DLD1 (cell line): Measurements from ENCODE around the gene PLK5.
"Not testable (repeated sequence)": the region's sequence is repeated elsewhere in the genome, so short reads cannot be mapped to it uniquely, and the experiment has no call there.

Experiments used
- in situ Hi-C: cut with HindIII; loops from 2 replicates; pipeline ENCODE4 v1.10.0; 2017; ENCODE audit warnings: low sequenced_read_pairs

Gene PLK5

DNA sequence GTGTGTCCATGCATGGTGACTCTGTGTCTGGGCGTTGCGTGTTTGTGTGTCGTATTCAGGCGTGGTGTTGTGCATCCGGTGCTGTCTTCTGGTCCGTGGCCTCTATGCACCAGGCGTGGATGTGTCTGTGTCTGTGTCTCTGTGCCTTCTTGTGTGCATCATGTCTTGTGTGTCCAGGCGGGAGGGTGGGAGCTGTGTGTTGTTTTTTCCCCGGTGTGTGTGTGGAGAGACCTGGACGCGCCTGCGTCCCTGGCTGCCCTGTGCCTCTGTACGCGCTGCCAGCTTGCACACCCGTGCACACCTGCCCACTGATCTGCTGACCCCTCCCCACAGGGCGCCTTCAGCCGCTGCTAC, 1.1 kb downstream of the PLK5 start:
- in situ Hi-C loops, result no loop called here

DNA sequence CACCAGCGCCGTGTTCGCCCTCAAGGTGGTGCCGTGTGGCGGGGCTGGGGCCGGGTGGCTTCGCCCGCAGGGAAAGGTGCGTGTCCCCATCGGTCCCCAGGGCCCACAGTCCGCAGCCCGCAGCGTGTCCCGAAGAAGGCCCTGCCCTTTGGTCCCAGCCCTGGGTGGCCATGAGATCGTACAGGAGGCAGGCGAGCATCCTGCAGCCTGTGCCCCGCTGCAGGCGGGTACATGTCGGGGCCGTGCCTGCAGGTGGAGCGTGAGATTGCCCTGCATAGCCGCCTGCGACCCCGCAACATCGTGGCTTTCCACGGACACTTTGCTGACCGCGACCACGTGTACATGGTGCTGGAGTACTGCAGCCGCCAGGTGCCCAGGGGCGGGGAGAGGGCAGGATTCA, 1.5 kb downstream of the PLK5 start:
- in situ Hi-C loops, result no loop called here

DNA sequence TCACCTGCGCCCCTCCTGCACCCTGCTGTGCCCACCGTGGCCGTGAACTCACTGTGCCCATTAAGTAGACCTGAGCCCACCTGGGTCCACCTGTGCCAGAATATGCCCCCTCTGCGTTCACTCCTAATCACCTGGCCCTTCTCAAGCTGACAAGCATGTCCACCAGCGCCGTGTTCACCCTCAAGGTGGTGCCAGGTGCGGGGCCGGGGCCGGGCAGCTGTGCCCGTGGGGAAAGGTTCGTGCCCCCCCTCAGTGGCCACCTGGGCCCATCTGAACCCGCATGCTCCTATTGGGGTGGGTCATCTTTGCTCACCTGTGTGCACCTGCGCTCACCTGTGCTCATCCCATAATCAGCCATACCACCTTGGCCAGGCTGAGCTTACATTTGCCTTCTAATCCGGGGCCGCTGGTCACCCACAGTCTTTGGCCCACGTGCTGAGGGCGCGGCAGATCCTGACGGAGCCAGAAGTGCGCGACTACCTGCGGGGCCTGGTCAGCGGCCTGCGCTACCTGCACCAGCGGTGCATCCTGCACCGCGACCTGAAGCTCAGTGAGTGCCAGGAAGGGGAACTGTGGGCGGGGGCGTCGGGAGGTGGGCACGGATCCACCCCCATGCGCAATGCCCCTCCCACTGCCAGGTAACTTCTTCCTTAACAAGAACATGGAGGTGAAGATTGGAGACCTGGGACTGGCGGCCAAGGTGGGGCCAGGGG, 2.3 kb downstream of the PLK5 start:
- in situ Hi-C loops, result no loop called here

DNA sequence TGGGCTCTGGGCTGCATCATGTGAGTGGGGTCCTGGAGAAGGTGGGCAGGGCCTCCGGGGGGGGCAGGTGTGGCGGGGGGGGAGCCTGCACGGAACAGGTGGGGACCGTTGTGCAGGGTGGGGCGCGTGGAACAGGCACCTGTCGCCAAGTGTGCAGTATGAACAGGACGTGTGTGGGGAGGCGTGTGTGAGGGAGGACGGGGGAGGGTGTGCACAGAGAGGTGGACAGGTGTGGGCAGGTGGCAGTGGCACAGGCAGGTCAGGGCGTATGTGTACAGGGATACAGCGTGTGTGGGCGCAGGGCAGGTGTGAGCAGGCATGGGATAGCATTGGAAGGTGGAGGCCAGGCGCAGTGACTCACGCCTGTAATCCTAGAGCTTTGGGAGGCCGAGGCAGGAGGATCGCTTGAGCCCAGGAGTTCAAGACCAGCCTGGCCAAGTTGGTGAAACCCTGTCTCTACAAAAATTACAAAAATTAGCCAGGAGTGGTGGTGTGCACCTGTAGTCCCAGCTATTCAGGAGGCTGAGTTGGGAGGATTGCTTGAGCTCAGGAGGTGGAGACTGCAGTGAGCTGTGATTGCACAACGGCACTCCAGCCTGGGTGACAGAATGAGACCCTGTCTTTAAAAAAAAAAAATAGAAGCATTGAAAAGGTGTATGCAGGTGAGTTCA, 3.2 kb downstream of the PLK5 start:
- in situ Hi-C loops, result no loop called here

DNA sequence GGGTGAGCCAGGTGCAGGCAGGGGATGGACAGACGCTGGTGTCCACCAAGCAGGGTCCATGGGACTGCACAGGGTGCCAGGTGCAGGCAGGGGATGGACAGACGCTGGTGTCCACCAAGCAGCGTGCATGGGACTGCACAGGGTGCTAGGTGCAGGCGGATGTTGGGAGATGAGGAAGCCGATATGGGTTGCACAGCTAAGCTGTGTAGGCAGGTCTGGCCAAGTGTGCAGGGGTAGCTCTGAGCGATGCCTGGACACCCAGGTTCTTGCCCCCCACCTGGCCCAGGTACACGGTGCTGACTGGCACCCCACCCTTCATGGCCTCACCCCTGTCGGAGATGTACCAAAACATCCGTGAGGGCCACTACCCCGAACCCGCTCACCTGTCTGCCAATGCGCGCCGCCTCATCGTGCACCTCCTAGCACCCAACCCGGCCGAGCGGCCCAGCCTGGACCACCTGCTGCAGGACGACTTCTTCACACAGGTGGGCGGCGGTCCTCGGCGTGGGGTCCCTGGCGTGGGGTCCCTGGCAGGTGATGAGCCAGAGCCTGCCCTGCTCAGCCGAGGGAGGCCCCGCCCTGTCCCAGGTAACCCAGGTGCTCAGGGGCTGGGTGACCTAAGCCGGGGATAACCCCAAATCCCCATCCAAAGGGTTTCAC, 3.9 kb downstream of the PLK5 start:
- in situ Hi-C loops, result no loop called here

DNA sequence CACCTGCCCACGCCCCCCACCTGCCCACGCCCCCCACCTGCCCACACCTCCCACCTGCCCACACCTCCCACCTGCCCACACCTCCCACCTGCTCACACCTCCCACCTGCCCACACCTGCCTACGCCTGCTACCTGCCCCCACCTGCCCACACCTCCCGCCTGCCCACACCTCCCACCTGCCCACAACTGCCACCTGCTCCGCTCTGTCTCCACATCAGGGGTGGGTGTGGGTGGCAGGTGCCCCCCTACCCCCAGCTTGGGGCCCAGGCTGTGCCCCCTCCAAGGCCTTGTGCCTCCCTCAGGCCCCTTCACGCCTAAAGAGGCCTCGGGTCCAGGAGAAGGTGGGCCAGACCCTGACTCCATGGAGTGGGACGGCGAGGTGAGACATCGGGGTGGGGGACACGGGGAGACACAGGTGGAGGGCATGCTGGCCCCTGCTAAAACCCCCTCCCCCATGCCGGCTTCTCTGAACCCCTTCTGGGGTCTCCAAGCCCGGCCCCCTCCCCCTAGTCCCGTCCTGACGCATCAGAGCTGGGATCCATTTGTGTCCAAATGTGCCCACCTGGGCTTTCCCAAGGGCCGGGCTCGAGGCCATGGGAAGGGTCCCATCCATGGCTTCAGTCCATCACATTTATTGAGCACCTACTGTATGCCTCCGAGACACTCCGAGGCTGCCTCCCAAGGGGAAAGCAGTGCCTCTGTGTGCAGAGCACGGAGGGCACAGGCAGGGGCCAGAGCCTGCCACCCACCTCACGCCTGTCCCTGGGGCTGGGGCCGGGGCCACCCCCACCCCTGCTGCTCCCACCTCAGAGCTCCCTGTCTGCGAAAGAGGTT, 4.9 kb downstream of the PLK5 start:
- in situ Hi-C loops, result no loop called here

DNA sequence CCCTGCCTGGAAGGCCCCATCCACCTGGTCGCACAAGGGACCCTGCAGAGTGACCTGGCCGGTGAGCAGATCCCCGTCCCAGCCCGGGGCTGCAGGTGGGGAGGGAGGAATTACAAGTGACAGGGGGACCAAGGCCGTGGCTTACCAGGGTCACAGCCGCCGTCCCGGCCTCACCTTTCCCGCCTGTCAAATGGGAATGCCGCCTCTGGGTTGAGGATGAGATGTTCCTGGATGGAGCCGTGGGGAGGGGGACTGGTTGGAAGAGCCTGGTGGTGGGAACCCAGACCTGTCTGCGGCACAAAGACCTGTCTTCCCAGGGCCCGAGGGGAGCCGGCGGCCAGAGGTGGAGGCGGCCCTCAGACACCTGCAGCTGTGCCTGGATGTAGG, 5.5 kb downstream of the PLK5 start:
- in situ Hi-C loops, result no loop called here

DNA sequence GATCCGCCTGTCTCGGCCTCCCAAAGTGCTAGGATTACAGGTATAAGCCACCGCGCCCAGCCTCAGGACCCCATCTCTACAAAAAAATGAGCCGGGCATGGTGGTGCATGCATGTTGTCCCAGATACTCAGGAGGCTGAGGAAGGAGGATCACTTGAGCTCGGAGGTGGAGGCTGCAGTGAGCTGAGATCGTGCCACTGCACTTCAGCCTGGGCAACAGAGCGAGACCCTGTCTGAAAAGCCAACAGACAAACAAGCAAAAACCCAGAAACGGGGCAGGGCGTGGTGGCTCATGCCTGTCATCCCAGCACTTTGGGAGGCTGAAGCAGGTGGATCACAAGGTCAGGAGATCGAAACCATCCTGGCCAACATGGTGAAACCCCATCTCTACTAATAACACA, 7.0 kb downstream of the PLK5 start:
- in situ Hi-C loops, result not testable (repeated sequence)

DNA sequence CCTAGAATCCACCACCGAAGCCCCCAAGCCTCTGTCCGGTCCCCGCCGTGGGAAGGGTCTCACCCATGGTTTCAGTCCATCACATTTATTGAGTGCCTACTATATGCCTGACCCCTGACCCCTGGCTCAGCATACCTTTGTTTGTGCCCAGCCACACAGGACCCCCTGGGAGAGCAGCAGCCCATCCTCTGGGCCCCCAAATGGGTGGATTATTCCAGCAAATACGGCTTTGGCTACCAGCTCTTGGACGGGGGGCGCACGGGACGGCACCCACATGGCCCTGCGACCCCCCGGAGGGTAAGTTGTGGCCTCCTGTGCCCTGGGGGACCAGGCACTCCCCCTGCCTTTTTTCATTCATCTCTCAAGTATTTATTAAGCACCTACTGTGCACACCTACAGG, 7.7 kb downstream of the PLK5 start:
- in situ Hi-C loops, result no loop called here

DNA sequence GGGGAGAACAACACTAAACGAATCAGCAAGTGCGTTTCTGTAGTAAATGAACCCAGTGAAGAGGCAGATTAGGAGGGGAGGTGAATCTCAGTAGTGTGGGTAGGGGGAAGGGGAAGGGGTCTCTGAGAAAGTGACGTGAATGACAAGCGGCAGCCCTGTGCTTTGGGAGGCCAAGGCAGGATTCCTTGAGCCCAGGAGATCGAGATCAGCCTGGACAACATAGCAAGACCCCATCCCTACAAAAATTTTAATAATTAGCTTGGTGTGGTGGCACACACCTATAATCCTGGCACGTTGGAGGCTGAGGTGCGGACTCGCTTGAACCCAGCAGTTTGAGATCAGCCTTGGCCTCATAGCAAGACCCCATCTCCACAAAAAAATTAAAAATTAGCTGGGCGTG, 8.1 kb downstream of the PLK5 start:
- in situ Hi-C loops, result no loop called here

DNA sequence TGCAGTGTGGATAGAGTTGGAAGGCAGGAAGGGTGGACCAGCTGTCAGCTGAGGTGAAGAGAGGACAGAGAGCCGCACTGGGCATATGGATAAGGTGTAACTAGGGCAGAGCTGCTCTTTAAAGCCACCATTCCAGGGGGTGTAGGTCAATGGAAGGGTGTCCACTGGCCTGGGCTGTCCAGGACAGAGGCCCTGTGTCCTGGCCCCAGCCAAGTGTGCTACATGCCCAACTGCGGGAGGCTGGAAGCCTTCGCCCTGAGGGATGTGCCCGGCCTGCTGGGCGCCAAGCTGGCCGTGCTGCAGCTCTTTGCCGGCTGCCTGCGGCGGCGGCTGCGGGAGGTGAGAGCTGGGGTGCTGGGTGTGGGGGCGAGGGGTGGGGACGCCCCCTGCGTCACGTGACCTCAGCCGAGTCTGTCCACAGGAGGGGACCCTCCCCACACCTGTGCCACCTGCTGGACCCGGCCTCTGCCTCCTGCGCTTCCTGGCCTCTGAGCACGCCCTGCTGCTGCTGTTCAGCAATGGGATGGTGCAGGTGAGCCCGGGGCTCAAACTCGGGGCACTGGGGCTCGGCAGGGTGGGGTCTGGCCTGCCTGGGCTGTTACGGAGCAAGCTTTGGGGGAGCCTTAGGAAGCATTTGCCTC, 9.8 kb downstream of the PLK5 start:
- in situ Hi-C loops, result no loop called here

DNA sequence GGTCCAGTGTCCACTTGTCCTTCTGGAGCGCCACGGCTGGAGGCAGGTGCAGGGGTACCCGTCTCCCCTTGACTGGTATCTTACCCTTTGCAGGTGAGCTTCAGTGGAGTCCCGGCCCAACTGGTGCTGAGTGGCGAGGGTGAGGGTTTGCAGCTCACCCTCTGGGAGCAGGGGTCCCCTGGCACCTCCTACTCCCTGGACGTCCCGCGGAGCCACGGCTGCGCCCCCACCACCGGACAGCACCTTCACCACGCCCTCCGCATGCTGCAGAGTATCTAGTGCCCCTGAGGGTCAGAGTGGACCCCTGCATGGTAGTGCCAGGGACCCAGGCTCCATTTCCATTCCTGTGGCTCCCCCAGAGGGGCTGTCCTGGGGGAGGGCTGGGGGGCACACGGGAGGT, 11.1 kb downstream of the PLK5 start:
- in situ Hi-C loops, result no loop called here

DNA sequence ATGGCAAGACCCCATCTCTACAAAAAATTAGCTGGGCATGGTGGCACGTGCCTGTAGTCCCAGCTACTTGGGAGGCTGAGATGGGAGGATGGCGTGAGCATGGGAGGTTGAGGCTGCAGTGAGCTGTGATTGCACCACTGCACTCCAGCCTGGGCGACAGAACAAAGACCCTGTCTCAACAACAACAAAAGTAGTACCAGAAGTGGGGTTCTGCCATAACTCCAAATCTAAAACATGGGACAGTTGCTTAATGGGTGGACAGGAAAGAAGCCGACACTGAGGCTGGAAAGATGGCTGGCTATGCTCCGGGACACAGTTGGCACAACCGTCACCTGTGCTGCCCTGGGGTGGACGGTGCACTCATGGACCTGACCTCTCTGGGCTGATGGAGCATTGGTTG, 11.8 kb downstream of the PLK5 start:
- in situ Hi-C loops, result not testable (repeated sequence)

DNA sequence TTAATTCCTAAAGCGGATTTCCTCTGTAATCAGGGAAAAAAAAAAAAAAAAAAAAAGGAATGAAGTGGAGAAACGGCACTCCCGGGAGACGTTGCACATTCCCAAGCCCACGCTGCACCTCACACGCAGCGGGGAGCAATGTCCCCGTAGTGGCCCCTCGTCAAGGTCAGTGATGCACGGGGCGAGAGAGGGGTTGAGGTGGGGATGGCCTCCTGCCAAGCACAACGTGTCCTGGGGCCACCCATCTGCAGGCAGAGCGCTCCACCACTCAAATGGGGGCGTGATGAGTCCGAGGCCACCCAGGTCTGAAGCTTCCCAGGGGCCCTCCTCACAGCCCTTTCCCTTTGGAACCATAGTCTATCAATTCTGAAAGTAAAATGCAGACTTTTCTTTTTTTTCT, 15.1 kb downstream of the PLK5 start:
- in situ Hi-C loops, result no loop called here

DNA sequence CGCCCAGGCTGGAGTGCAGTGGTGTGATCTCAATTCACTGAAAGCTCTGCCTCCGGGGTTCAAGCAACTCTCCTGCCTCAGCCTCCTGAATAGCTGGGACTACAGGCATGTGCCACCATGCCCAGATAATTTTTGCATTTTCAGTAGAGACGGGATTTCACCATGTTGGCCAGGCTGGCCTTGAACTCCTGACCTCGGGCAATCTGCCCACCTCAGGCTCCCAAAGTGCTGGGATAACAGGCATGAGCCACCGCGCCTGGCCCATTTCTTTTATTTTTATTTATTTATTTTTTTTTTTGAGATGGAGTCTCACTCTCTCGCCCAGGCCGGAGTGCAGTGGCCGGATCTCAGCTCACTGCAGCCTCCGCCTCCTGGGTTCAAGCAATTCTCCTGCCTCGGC, 15.9 kb downstream of the PLK5 start:
- in situ Hi-C loops, result not testable (repeated sequence)

DNA sequence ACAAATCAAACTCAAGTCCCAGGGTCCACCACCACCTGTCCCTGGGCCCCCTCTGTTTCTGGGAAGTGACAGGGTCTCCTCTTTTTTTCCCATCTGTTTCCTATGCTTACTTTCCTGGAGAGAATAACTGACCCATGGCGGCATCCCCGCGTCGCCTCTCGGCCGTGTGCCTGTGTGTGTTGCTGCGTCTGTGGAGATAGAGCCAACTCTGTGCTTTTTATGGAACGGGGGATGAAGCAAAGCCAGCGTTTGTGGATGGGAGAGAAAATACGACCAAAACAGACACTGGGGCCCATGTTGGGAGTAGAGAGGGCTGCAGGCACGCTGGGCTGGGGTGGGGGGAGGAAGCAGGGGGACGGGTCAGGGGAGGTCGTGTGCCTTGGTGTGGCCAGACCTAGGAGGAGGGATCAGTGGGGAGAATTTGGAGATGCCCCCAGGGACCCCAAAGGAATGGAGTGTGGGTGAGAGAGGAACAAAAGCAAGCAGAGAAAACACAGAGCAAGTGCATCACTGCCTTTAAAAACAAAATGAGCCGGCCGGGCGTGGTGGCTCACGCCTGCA, 16.6 kb downstream of the PLK5 start:
- in situ Hi-C loops, result no loop called here

DNA sequence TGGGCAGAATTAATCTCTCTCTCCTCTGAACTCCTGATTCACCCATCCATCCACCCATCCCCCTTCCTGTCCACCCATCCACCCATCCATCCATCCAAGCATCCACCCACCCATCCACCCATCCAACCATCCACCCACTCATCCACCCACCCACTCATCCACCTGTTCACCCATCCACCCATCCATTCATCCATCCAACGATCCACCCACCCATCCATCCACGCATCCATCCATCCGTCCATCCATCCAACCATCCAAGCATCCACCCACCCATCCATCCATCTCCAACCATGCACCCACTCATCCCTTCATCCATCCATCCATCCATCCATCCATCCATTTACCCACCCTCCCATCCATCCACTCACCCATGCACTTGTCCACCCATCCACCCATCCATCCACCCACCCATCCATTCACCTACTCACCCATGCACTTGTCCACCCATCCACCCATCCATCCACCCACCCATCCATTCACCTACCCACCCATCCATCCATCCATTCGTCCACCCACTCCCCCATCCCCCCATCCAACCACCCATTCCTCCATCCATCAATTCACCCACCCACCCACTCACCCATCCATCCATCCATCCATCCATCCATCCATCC, 25.6 kb downstream of the PLK5 start:
- in situ Hi-C loops, result no loop called here

DNA sequence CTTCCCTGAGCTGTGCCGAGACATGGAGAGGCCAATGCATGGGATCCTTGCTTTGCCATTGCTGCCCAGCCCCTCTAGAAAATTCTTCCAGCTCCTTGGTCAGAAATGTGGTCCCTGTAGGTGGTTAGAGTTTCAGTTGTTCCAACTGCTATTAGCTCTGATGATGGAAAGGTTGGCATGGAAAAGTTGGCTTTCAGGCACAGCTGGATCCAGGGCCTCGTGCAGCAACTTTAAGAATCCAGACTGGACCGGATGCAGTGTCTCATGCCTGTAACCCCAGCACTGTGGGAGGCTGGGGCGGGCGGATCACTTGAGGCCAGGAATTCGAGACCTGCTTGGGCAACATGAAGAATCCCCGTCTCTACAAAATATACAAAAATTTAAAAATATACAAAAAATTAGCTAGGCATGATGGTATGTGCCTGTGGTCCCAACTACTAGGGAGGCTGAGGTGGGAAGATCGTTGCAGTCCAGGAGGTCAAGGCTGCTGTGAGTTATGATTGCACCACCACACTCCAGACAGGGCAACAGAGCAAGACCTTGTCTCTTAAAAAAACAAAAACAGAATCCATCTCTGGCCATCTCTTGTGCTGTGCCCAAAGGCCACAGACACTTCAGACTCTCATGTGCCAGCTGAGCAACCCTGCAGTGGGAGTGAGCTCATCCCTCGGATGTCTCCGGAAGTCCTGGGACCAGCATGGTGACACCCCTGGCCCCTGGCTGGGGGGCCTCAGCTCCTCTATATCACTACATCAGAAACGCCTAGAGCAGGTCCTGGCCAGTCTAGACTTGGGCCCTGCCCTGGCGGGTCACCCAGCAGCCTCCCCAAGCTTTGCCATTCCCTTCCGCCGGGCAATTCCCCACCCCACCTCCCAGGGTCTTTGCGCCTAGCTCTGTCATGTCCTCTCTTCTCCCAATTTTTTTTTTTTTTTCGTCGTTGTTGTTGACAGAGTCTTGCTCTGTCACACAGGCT, 27.5 kb downstream of the PLK5 start:
- in situ Hi-C loops, result no loop called here

DNA sequence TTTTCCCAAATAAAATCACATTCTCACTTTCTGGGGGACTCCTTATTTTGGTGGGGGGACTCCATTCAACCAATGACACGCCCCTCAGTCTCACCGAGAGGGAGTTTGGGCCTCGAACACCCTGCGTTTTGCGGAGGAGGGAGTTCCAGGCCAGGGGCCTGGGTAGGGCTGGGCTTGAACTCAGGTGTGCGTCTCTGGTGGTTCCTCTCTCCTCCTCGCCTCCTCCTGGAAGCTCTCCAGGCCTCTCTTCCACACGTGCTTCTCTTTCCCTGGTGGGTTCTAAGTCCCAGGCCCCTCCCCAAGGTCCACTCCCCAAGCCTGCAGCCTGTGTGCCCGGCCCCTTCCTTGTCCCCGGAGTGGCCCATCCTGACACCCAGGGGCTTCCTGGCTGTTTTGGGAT, 29.5 kb downstream of the PLK5 start:
- in situ Hi-C loops, result no loop called here
